IPS DF 6.9 (cell line): ENCODE results near the gene LBH.

Experiments used
- DNase-seq: peaks from one replicate; pipeline ENCODE4 v3.0.0-alpha.2; 2013; ENCODE audit warnings: low read depth, low spot score
- H3K27ac ChIP-seq: one replicate; pipeline ENCODE4 v1.5.1; 2013; ENCODE audit warnings: low read length, control low read depth
- H3K27me3 ChIP-seq: 2 replicates; pipeline ENCODE4 v1.6.1; 2013; ENCODE audit warnings: mild to moderate bottlenecking, low read length; ENCODE audit not compliant: control insufficient read depth, insufficient read depth
- H3K36me3 ChIP-seq: 2 replicates; pipeline ENCODE4 v1.6.1; 2013; ENCODE audit warnings: low read length; ENCODE audit not compliant: control insufficient read depth, insufficient read depth
- H3K4me1 ChIP-seq: 2 replicates; pipeline ENCODE4 v1.6.1; 2013; ENCODE audit warnings: low read length; ENCODE audit not compliant: control insufficient read depth, insufficient read depth
- H3K4me3 ChIP-seq: 2 replicates; pipeline ENCODE4 v1.5.1; 2013; ENCODE audit warnings: mild to moderate bottlenecking, low read length
- H3K9me3 ChIP-seq: 2 replicates; pipeline ENCODE4 v1.6.1; 2013; ENCODE audit warnings: low read length, inconsistent platforms; ENCODE audit not compliant: control insufficient read depth, insufficient read depth
- WGBS: extraction: QIAGEN DNeasy Blood & Tissue Kit; methylation state at CpG from one replicate; pipeline ENCODE4 v1.1.7; 2013; ENCODE audit warnings: mixed read lengths, missing lambda C conversion rate; ENCODE audit not compliant: insufficient read length, insufficient coverage; 5-methylcytosine and 5-hydroxymethylcytosine counted together

Gene LBH

DNA sequence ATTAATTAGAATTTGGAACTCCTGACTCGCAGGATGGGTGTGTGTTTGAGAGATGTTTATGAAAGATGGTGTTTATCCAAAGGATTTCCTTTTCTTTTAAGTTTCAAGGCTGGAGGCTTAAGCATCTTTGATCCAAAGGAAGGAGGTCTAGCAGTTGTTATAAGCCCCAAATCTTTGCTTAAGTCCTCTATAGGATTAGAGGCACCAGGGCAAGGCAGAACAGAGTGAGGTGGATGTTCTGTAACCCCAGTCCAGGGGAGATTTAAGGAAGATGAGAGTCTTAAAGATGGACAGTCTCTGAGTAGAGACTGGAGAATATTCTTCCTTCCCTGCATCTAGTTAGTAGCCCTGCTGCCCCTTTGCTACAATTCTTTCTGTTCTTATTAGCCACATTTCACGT, 17.5 kb downstream of the LBH start:
- H3K4me3 ChIP-seq, result no peak overlapping the region
- no peaks in the 10 kb centered on the region for H3K9me3 ChIP-seq
- no peaks in the 10 kb centered on the region for H3K36me3 ChIP-seq
- WGBS, result no CpG with 5 or more reads among the region's 2 CpGs
- no peak for DNase-seq
- H3K27ac ChIP-seq, result no peak overlapping the region
- no peaks in the 10 kb centered on the region for H3K27me3 ChIP-seq
- no peaks in the 10 kb centered on the region for H3K4me1 ChIP-seq

GRCh38 chr2:30249354-30249753, 18.0 kb downstream of the LBH start:
- Histone ChIP-seq H3K27me3 (no peaks in the 10 kb centered on the region), H3K27ac (no peak overlapping the region), H3K4me3 (no peak overlapping the region), H3K36me3 (no peaks in the 10 kb centered on the region), H3K9me3 (no peaks in the 10 kb centered on the region), H3K4me1 (no peaks in the 10 kb centered on the region)
- no CpG with 5 or more reads among the region's 7 CpGs for WGBS
- DNase-seq, result no peak

- Histone ChIP-seq H3K36me3 (no peaks in the 10 kb centered on the region), H3K4me3 (no peak overlapping the region), H3K27me3 (no peaks in the 10 kb centered on the region), H3K27ac (no peak overlapping the region), H3K9me3 (no peaks in the 10 kb centered on the region), H3K4me1 (no peaks in the 10 kb centered on the region)
- no CpG with 5 or more reads among the region's 6 CpGs for WGBS
- no peak for DNase-seq
Measured at GRCh38 chr2:30250421-30250820, 19.1 kb downstream of the LBH start.

GRCh38 chr2:30252723-30253701, 21.7 kb downstream of the LBH start:
- DNase-seq, result no peak
- Histone ChIP-seq H3K27ac (no peak overlapping the region), H3K4me1 (no peaks in the 10 kb centered on the region), H3K9me3 (no peaks in the 10 kb centered on the region), H3K36me3 (no peaks in the 10 kb centered on the region), H3K27me3 (no peaks in the 10 kb centered on the region), H3K4me3 (no peak overlapping the region)
- no CpG with 5 or more reads among the region's 7 CpGs for WGBS

- Histone ChIP-seq H3K27me3 (no peaks in the 10 kb centered on the region), H3K9me3 (no peaks in the 10 kb centered on the region), H3K4me3 (no peak overlapping the region), H3K36me3 (no peaks in the 10 kb centered on the region), H3K4me1 (no peaks in the 10 kb centered on the region), H3K27ac (no peak overlapping the region)
- no CpG with 5 or more reads among the region's 9 CpGs for WGBS
- no peak for DNase-seq
Measured at GRCh38 chr2:30253873-30254684, 22.7 kb downstream of the LBH start.

- no CpG with 5 or more reads among the region's 1 CpG for WGBS
- Histone ChIP-seq H3K27me3 (no peaks in the 10 kb centered on the region), H3K9me3 (no peaks in the 10 kb centered on the region), H3K27ac (no peak overlapping the region), H3K4me3 (no peak overlapping the region), H3K36me3 (no peaks in the 10 kb centered on the region), H3K4me1 (no peaks in the 10 kb centered on the region)
- no peak for DNase-seq
Measured at GRCh38 chr2:30254685-30255001, 23.3 kb downstream of the LBH start.

GRCh38 chr2:30255026-30255425, 23.7 kb downstream of the LBH start:
- H3K9me3 ChIP-seq, result no peaks in the 10 kb centered on the region
- no peak for DNase-seq
- no CpG with 5 or more reads among the region's 16 CpGs for WGBS
- H3K4me3 ChIP-seq, result no peak overlapping the region
- H3K36me3 ChIP-seq, result no peaks in the 10 kb centered on the region
- H3K27ac ChIP-seq, result no peak overlapping the region
- no peaks in the 10 kb centered on the region for H3K4me1 ChIP-seq
- no peaks in the 10 kb centered on the region for H3K27me3 ChIP-seq

- Histone ChIP-seq H3K4me3 (no peak overlapping the region), H3K27ac (no peak overlapping the region), H3K27me3 (no peaks in the 10 kb centered on the region), H3K36me3 (no peaks in the 10 kb centered on the region), H3K9me3 (no peaks in the 10 kb centered on the region), H3K4me1 (no peaks in the 10 kb centered on the region)
- DNase-seq, result no peak
- WGBS, result no CpG with 5 or more reads among the region's 8 CpGs
Measured at GRCh38 chr2:30255466-30256408, 24.4 kb downstream of the LBH start.

DNA sequence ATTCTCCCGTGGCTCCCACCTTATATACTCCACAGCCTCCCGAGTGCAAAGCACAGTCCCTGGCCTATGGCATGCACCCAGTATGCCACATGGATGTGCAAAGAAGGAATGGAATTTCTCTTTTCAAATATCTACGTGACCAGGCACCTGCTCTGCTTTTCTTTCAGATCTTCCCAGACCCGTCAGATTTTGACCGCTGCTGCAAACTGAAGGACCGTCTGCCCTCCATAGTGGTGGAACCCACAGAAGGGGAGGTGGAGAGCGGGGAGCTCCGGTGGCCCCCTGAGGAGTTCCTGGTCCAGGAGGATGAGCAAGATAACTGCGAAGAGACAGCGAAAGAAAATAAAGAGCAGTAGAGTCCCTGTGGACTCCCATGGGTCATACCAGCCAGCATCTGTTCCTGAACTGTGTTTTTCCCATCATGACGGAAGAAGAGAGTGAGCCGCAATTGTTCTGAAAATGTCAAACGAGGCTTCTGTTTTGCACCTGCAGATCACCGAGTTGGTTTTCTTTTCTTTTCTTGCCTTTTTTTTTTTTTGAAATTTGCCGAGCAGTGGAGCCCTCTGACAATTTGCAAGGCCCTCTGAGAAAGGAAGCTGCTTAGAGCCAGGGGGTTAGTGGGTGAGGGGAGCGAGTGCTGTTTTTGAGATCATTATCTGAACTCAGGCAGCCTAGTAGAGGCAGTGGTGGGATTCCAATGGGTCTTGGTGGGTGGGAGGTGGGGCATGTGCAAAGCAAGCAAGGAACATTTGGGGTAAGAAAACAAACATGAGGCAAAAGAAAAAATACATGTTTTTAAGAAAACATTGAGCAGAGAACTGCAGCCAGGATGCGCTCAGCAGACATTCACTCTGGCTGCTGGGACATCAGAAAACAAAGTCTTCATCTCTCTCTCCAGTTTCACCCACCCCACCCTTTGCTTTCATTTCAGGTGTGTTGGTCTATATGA, 26.2 kb downstream of the LBH start:
- DNase-seq, result no peak
- H3K9me3 ChIP-seq, result no peaks in the 10 kb centered on the region
- H3K4me1 ChIP-seq, result no peaks in the 10 kb centered on the region
- H3K4me3 ChIP-seq, result no peak overlapping the region
- no CpG with 5 or more reads among the region's 17 CpGs for WGBS
- H3K36me3 ChIP-seq, result no peaks in the 10 kb centered on the region
- H3K27me3 ChIP-seq, result no peaks in the 10 kb centered on the region
- H3K27ac ChIP-seq, result no peak overlapping the region
